HepG2 (cell line): ENCODE results near the gene PDZK1. TPM values are rescaled to one million over a fixed set of nuclear protein-coding genes. Genes with fewer than 3 reads are reported as not detected.

Experiments
- CBFB ChIP-seq: sonication (generic); formaldehyde crosslinking; IDR thresholded peaks from 2 replicates; pipeline ENCODE4 v1.4.0; 2020; ENCODE audit warnings: missing genetic modification reagents
- CREB1 ChIP-seq, 2 experiments: fragments of 450-650 bp in 1 of 2; IDR thresholded peaks; 2 replicates each; pipeline ENCODE4 v1.6.1; 2016 to 2017; ENCODE audit warnings: control low read depth in 1 of 2, mild to moderate bottlenecking in 1 of 2, missing compliant biosample characterization in 1 of 2, missing genetic modification characterization in 1 of 2
- FOXP4 ChIP-seq: sonication (generic); formaldehyde crosslinking; IDR thresholded peaks from 2 replicates; pipeline ENCODE4 v1.4.0; 2020; ENCODE audit warnings: missing genetic modification reagents
- GATAD1 ChIP-seq: IDR thresholded peaks from 2 replicates; pipeline ENCODE4 v1.6.1; 2016; ENCODE audit warnings: missing genetic modification reagents, missing compliant biosample characterization
- HNF4A ChIP-seq: sonication (generic); formaldehyde crosslinking; IDR thresholded peaks from 2 replicates; pipeline ENCODE4 v1.4.0; 2020; ENCODE audit warnings: missing genetic modification reagents
- KMT2A ChIP-seq: sonication (generic); formaldehyde crosslinking; IDR thresholded peaks from 2 replicates; pipeline ENCODE4 v1.4.0; 2020; ENCODE audit warnings: missing genetic modification reagents
- MTA1 ChIP-seq: sonication (generic); formaldehyde crosslinking; IDR thresholded peaks from 2 replicates; pipeline ENCODE4 v1.4.0; 2020; ENCODE audit warnings: missing genetic modification reagents, mild to moderate bottlenecking, borderline replicate concordance
- NR2F6 ChIP-seq, 2 experiments: IDR thresholded peaks; 2 replicates each; pipeline ENCODE4 v1.6.1; 2016; ENCODE audit warnings: antibody characterized with exemption in 1 of 2, mild to moderate bottlenecking in 1 of 2
- PHF21A ChIP-seq: sonication (generic); formaldehyde crosslinking; IDR thresholded peaks from 2 replicates; pipeline ENCODE4 v1.5.0; 2020; ENCODE audit warnings: mild to moderate bottlenecking, missing genetic modification reagents
- TBX2 ChIP-seq: sonication (generic); formaldehyde crosslinking; IDR thresholded peaks from 2 replicates; pipeline ENCODE4 v1.5.0; 2020; ENCODE audit warnings: missing genetic modification reagents, mild to moderate bottlenecking, borderline replicate concordance
- TCF7 ChIP-seq: sonication (generic); IDR thresholded peaks from 2 replicates; pipeline ENCODE4 v1.6.1; 2016; ENCODE audit warnings: antibody characterized with exemption, low read depth
- TRAFD1 ChIP-seq: sonication (generic); formaldehyde crosslinking; IDR thresholded peaks from 2 replicates; pipeline ENCODE4 v1.5.1; 2020; ENCODE audit warnings: missing genetic modification reagents, mild to moderate bottlenecking, borderline replicate concordance
- ZIK1 ChIP-seq: sonication (generic); formaldehyde crosslinking; IDR thresholded peaks from 2 replicates; pipeline ENCODE4 v1.5.0; 2020; ENCODE audit warnings: mild to moderate bottlenecking, low read depth, missing genetic modification reagents, borderline replicate concordance
- ZNF180 ChIP-seq: sonication (generic); formaldehyde crosslinking; IDR thresholded peaks from 2 replicates; pipeline ENCODE4 v1.4.0; 2020; ENCODE audit warnings: low read depth, missing genetic modification reagents, borderline replicate concordance
- ZNF407 ChIP-seq: sonication (generic); formaldehyde crosslinking; IDR thresholded peaks from one replicate; pipeline ENCODE4 v1.5.1; 2020; ENCODE audit warnings: mild to moderate bottlenecking, missing genetic modification reagents; ENCODE audit errors: not compliant biosample characterization
- ZNF772 ChIP-seq: sonication (generic); formaldehyde crosslinking; IDR thresholded peaks from 2 replicates; pipeline ENCODE4 v1.5.0; 2020; ENCODE audit warnings: mild to moderate bottlenecking, missing genetic modification reagents
- polyA plus RNA-seq, 8 experiments: library from polyadenylated mRNA; depleted of rRNA in 3 of 8; stranded (reverse) in 7 of 8; unstranded in 1 of 8; fragments of >200 nt; fragmentation: Illumina TruSeq in 4 of 8; extraction: Trizol in 4 of 8; gene quantifications; 2 replicates each; pipeline versions ENCODE4 v1.2.1 to v1.2.3, GENCODE V29; 2011 to 2016; ENCODE audit warnings: low read depth in 4 of 8, missing spikeins in 1 of 8, mixed read lengths in 1 of 8; ENCODE audit not compliant: insufficient read depth in 1 of 8
- total RNA-seq, 5 experiments: library from RNA; depleted of rRNA; stranded (reverse); fragments of >200 nt; fragmentation: Illumina TruSeq; extraction: Trizol; gene quantifications; 2 replicates each; pipeline ENCODE4 v1.2.3, GENCODE V29; 2016; ENCODE audit warnings: low read depth in 1 of 5
- TF ChIP-seq, protein P1 (sequence below): sonication (generic); formaldehyde crosslinking; IDR thresholded peaks from 2 replicates; pipeline ENCODE4 v1.5.1; 2020; ENCODE audit warnings: mild to moderate bottlenecking, missing genetic modification reagents, borderline replicate concordance

PDZK1 gene
- total and polyA plus RNA-seq, 2 of the 13 experiments (the other 11 are each of a cell fraction or from before 2014, with no cell fraction given) = 16.2 to 46.4 TPM

DNA sequence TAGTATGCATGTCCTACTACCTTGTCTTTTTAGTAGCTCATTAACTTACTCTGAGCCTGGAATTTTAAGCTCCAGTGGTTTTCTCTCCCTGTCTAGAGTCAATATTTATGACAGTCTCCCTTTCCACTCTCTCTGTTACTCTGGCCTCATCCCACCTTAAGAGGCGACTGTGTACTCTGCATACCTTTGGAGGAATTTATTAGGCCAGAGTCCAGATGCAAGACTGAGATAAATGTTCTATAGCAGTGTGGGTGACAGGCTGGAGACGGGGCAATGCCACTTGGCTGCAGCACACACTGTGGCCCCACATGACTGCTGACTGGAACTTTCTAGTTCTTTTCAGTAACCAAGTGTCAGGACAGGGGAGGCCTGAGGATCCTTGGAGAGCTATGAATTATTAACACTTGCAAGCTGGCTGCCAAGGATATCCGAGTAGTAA, 4.1 kb upstream of the PDZK1 start (continued):
- no peak for TF ChIP-seq ZNF407 (CRISPR knock-in tag)
- TF ChIP-seq GATAD1 (CRISPR knock-in tag) = no peak
- TF ChIP-seq PHF21A (CRISPR knock-in tag) = peak; percentile 70
- 0 out of 2 replicates have a peak, but pooled peaks have one; percentile 30 for TF ChIP-seq TBX2 (CRISPR knock-in tag)
- no peak for TF ChIP-seq TCF7
- TF ChIP-seq, protein P1, sequence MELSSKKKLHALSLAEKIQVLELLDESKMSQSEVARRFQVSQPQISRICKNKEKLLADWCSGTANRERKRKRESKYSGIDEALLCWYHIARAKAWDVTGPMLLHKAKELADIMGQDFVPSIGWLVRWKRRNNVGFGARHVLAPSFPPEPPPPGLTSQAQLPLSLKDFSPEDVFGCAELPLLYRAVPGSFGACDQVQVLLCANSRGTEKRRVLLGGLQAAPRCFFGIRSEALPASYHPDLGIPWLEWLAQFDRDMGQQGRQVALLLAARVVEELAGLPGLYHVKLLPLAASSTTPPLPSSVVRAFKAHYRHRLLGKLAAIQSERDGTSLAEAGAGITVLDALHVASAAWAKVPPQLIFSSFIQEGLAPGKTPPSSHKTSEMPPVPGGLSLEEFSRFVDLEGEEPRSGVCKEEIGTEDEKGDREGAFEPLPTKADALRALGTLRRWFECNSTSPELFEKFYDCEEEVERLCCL = no peak
- TF ChIP-seq ZIK1 (CRISPR knock-in tag) = no peak
- TF ChIP-seq CREB1 (IDR thresholded peaks at IDR 0.05) = no peak
- TF ChIP-seq CREB1 (CRISPR knock-in tag; IDR thresholded peaks at IDR 0.05) = peak; percentile 61
- TF ChIP-seq KMT2A (CRISPR knock-in tag) = no peak
- TF ChIP-seq HNF4A = peak; percentile 93
- TF ChIP-seq FOXP4 (CRISPR knock-in tag) = peak; percentile 73; the same call in 1 of the 2 replicates
- TF ChIP-seq CBFB (CRISPR knock-in tag) = no peak
- peak; percentile 58; the same call in 1 of the 2 replicates for TF ChIP-seq MTA1 (CRISPR knock-in tag)
- no peak for TF ChIP-seq ZNF772 (CRISPR knock-in tag)
- no peak for TF ChIP-seq NR2F6 (IDR thresholded peaks at IDR 0.05)
- TF ChIP-seq NR2F6 (CRISPR knock-in tag; IDR thresholded peaks at IDR 0.05) = peak; percentile 50; the same call in 1 of the 2 replicates
- TF ChIP-seq ZNF180 (CRISPR knock-in tag) = no peak
- no peak for TF ChIP-seq TRAFD1 (CRISPR knock-in tag)
